ENCODE measurements around the gene FTO. TPM values are rescaled to one million over a fixed set of nuclear protein-coding genes. Genes with fewer than 3 reads are reported as not detected.

Gene FTO
- total and polyA plus RNA-seq, 2 of the 13 experiments (the other 11 are each of a cell fraction or from before 2014, with no cell fraction given), result 41.6 to 55.8 TPM

- peaks cover 77% of the 10 kb centered on the region for H3K4me1 ChIP-seq (ENCODE audit: insufficient read depth, low read length)
- ChIA-PET CTCF (ENCODE audit: low intra/inter-chr PET ratio, low total read pairs) (no interaction called here), POLR2A (interaction anchor here (1.2 to 4.6 kb wide), 3 partner anchors 9 to 11 kb away, joined by 4 to 38 read pairs (median 6); no protein-coding TSS in a partner anchor)
- H3K9ac ChIP-seq (ENCODE audit: insufficient read depth, low read depth, low read length), result peak overlapping the region; percentile 57
- H2AFZ ChIP-seq (ENCODE audit: low read length), result peak overlapping the region; percentile 13
- ATAC-seq (no peak), DNase-seq (ENCODE audit: low spot score) (peak; percentile 46), FAIRE-seq (peak; percentile 53)
- in situ Hi-C loops (cut with HindIII; ENCODE audit: extremely low pct_ligation_motif_present, low pct_unique_long_range_greater_than_20kb) (no loop called here), intact Hi-C loops (cut with micrococcal nuclease; ENCODE audit: unreplicated experiment) (loop anchor here (10.0 kb wide), 2 partner anchors 107 to 627 kb away; no protein-coding TSS in a partner anchor)
- 48% methylated on average over 22 of the region's 22 CpGs for WGBS (ENCODE audit: low lambda C conversion rate)
- H3K27ac ChIP-seq (ENCODE audit: extremely low read length, insufficient read depth, low read length), result peak overlapping the region; percentile 65
- no peaks in the 10 kb centered on the region for H3K79me2 ChIP-seq (ENCODE audit: insufficient read depth, low read length)
- H4K20me1 ChIP-seq (ENCODE audit: insufficient read depth, low read length), result no peaks in the 10 kb centered on the region
- H3K4me2 ChIP-seq (ENCODE audit: low read depth, low read length), result peak overlapping the region; percentile 66
- BruUV-seq (replicated peaks), result no TSS peak
- no peaks in the 10 kb centered on the region for H3K36me3 ChIP-seq (replicated peaks in 1 of 2; ENCODE audit: control insufficient read depth in 1 of 2, insufficient read depth in 2 of 2, low read length in 2 of 2)
- H3K9me3 ChIP-seq (ENCODE audit: low read length), result no peaks in the 10 kb centered on the region
- peak overlapping the region in 1 of 3 experiments; percentile 49; a peak in 2 of 6 replicates for H3K4me3 ChIP-seq (replicated peaks in 1 of 3; ENCODE audit: insufficient read depth in 1 of 3, low read depth in 2 of 3, low read length in 3 of 3)
- H3K27me3 ChIP-seq (ENCODE audit: control insufficient read depth in 1 of 2, insufficient read depth in 2 of 2, low read length in 2 of 2), result no peaks in the 10 kb centered on the region
- TF ChIP-seq HNRNPK (IDR thresholded peaks at IDR 0.05; ENCODE audit: low read depth, low read length, poor library complexity, severe bottlenecking) (no peak), NCOA1 (CRISPR knock-in tag; IDR thresholded peaks at IDR 0.05) (no peak), ZNF615 (CRISPR knock-in tag; IDR thresholded peaks at IDR 0.05; ENCODE audit: borderline replicate concordance) (no peak), MEIS1 (CRISPR knock-in tag; IDR thresholded peaks at IDR 0.05; ENCODE audit: borderline replicate concordance) (no peak), ZNF337 (CRISPR knock-in tag; IDR thresholded peaks at IDR 0.05; ENCODE audit: borderline replicate concordance, low read depth) (no peak), RNF2 (conservative IDR thresholded peaks at IDR 0.05; ENCODE audit: low read depth) (no peak), NFAT5 (CRISPR knock-in tag; IDR thresholded peaks at IDR 0.05) (no peak), PTBP1 (IDR thresholded peaks at IDR 0.05; ENCODE audit: low read depth, low read length, poor library complexity, severe bottlenecking) (no peak), TFDP1 (CRISPR knock-in tag; IDR thresholded peaks at IDR 0.05; ENCODE audit: borderline replicate concordance) (no peak), LRRFIP1 (CRISPR knock-in tag; conservative IDR thresholded peaks at IDR 0.05) (no peak), IRF2 (CRISPR knock-in tag; IDR thresholded peaks at IDR 0.05) (peak; percentile 48; the same call in 1 of the 2 replicates), PPARG (CRISPR knock-in tag; conservative IDR thresholded peaks at IDR 0.05) (0 out of 2 replicates have a peak, but pooled peaks have one; percentile 30), ZNF589 (CRISPR knock-in tag; conservative IDR thresholded peaks at IDR 0.05) (no peak), KAT8 (CRISPR knock-in tag; IDR thresholded peaks at IDR 0.05) (no peak)
Observed at GRCh38 chr16:54171626-54172537, 467.9 kb downstream of the FTO start.
